ENCODE data around the gene GLI3.

Gene GLI3

DNA sequence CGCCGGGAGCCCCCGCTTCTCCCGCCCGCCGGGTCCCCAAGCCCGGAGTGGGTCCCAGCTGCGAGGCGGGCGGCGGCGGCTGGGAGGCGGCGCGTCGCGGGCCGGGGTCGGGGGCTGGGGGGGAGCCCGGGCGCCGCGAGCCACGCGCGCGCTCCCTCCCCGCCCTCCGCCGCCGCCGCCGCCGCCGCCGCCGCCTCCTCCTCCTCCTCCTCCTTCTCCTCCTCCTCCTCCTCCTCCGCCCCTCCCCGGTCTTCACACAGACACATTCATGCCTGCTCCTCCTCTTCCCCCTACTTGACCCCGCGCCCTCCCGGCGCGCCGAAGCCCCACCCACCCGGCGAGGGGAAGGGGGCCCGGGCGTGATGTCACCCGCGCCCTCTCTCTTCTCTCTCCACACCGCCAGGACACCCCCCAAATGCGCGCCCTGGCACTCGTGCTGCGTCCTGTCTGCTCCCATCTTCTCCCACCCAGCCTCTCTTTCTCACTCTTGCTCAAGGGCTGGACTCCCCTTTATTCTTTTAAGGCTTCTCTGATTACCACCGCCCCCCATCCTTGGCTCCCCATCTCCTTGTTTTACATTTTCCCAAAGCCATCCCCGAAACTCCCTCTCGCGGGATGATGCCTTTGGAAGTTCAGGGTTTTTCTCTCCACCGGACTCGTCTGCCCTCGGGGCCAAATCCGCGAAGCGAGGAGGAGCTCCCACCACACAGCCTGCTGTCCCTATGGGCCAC lies 967 bp upstream of the GLI3 start:
- no peak for TF ChIP-seq CTCF (conservative IDR thresholded peaks at IDR 0.05; ENCODE audit: low read depth, low read length)
- DNase-seq (ENCODE audit: low read depth) = no peak
- peak overlapping the region; percentile 79 for H3K4me3 ChIP-seq (ENCODE audit: low read length)

- DNase-seq (ENCODE audit: low read depth) = no peak
- H3K4me3 ChIP-seq (ENCODE audit: low read length) = peak overlapping the region; percentile 74
- TF ChIP-seq CTCF (conservative IDR thresholded peaks at IDR 0.05; ENCODE audit: low read depth, low read length) = no peak
Observed at GRCh38 chr7:42236266-42236975, 588 bp downstream of the GLI3 start.

- peak overlapping the region; percentile 74 for H3K4me3 ChIP-seq (ENCODE audit: low read length)
- no peak for DNase-seq (ENCODE audit: low read depth)
Observed at GRCh38 chr7:42235741-42236161, 1.3 kb downstream of the GLI3 start.

DNA sequence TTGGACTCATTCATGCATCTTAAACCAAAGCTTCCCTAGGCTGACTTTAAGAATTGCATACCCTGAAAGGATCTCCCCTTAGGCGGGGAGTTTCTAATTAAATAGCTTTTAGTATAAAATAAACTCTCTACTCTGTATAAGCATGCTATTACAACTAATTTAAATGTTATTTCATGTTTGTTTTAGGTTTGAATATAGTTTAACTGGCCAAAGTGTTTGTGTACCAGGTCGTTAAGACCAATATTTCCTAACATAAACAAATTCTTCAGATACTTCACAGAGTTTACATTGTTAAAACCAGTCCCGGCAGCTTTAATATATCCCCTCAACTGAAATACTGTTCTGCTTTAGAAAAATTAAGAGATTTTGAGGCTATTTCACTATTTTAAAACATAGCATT lies 2.3 kb downstream of the GLI3 start:
- peak overlapping the region; percentile 74 for H3K4me3 ChIP-seq (ENCODE audit: low read length)
- DNase-seq (ENCODE audit: low read depth) = no peak
- no peak for TF ChIP-seq CTCF (conservative IDR thresholded peaks at IDR 0.05; ENCODE audit: low read depth, low read length)

More at GRCh38 chr7:42235741-42236161, 1.3 kb downstream of the GLI3 start:
- no peak for TF ChIP-seq CTCF (conservative IDR thresholded peaks at IDR 0.05; ENCODE audit: low read depth, low read length)

GRCh38 chr7:42233695-42234331 lies 3.2 kb downstream of the GLI3 start:
- DNase-seq (ENCODE audit: low read depth) = peak; percentile 80
- H3K4me3 ChIP-seq (ENCODE audit: low read length) = peak overlapping the region; percentile 1

DNA sequence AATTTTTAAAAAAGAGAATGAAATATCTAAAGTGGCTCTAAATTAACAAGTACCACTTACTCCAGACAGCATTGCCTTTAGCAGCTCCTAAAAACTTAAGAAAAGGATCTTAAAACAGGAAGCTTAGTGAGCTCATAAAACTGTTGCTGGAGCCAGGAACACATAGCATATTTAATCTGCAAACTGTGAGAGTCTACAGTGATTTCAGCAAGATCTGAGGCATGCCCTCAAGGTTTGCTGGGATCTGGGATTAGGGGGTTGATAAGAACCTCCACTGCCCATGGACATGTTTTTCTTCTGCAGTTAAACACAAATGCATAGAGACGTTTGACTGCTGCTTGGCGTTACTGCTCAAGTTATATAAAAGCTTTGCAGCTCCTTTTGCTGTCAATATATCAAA lies 3.8 kb downstream of the GLI3 start:
- H3K4me3 ChIP-seq (ENCODE audit: low read length) = no peak overlapping the region
- TF ChIP-seq CTCF (conservative IDR thresholded peaks at IDR 0.05; ENCODE audit: low read depth, low read length) = no peak

More at GRCh38 chr7:42233695-42234331, 3.2 kb downstream of the GLI3 start:
- TF ChIP-seq CTCF (conservative IDR thresholded peaks at IDR 0.05; ENCODE audit: low read depth, low read length) = no peak

More for the DNA sequence above, 3.8 kb downstream of the GLI3 start:
- peak; percentile 85 for DNase-seq (ENCODE audit: low read depth)
